Pancreas (tissue), 10 donors: Measurements from ENCODE around the gene WDR70. TPM values are rescaled to one million over a fixed set of nuclear protein-coding genes. Genes with fewer than 3 reads are reported as not detected.
A peak's percentile ranks its signal among the peaks of the same experiment; 100 is the strongest.
"Not testable (repeated sequence)": the region's sequence is repeated elsewhere in the genome, so short reads cannot be mapped to it uniquely, and the experiment has no call there.

Experiments used
- ATAC-seq, 4 donors: fragments of 200-7000 bp; cut with Tn5 transposase; one replicate each; pipeline versions ENCODE4 v1.8.0 to v1.9.1; 2020; ENCODE audit warnings: mild to moderate bottlenecking in 4 of 4, moderate library complexity in 4 of 4
- DNase-seq, 6 donors: peaks; one replicate each; pipeline ENCODE4 v3.0.0-alpha.2; 2020
- FAIRE-seq: peaks from 2 replicates; lab custom pipeline; 2012; peaks lifted over from hg19 to GRCh38; lab: Jason Lieb, UNC
- H3K27ac ChIP-seq, 4 donors: fragments of 200-600 bp; sonication (generic); 1 replicate in 3 of 4; 2 replicates in 1 of 4; pipeline versions ENCODE4 v1.5.0 to v1.8.0; 2020
- H3K27me3 ChIP-seq, 4 donors: fragments of 200-600 bp; one replicate each; pipeline ENCODE4 v1.8.0; 2021
- H3K36me3 ChIP-seq, 3 donors: fragments of 200-600 bp; sonication (generic) in 1 of 3; one replicate each; pipeline versions ENCODE4 v1.5.0 to v1.8.0; 2020 to 2021
- H3K4me1 ChIP-seq, 3 donors: fragments of 200-600 bp; one replicate each; pipeline ENCODE4 v1.8.0; 2021
- H3K4me3 ChIP-seq, 4 donors: fragments of 200-600 bp; sonication (generic) in 2 of 4; one replicate each; pipeline versions ENCODE4 v1.5.0 to v1.8.0; 2020 to 2021
- H3K9me3 ChIP-seq, 4 donors: fragments of 200-600 bp; one replicate each; pipeline ENCODE4 v1.8.0; 2021
- WGBS, 2 donors: extraction: QIAGEN DNeasy Blood & Tissue Kit; methylation state at CpG; one replicate each; pipeline ENCODE4 v1.1.7; 2013; 5-methylcytosine and 5-hydroxymethylcytosine counted together
- intact Hi-C, 3 donors: fragments of 100-400 bp; cut with DNase I; formaldehyde crosslinking; loops; one replicate each; pipeline versions ENCODE4 v1.11.1 to v1.14.2; 2022
- polyA plus RNA-seq, 2 donors: library from polyadenylated mRNA; stranded (reverse); fragments of 200-250 nt; gene quantifications; one replicate each; pipeline ENCODE4 v1.2.3, GENCODE V29; 2013
- total RNA-seq, 6 donors: library from RNA; stranded (reverse); fragmentation: NEBNext Ultra II Directional in 4 of 6; extraction: Animal tissue kit (Norgen Biotek cat#: 25700) in 4 of 6; gene quantifications; one replicate each; pipeline versions ENCODE4 v1.2.1 to v1.2.4, GENCODE V29; 2021 to 2023
- TF ChIP-seq, protein P1 (sequence below), 4 donors: fragments of 200-600 bp; sonication (generic) in 3 of 4; IDR thresholded peaks; one replicate each; pipeline versions ENCODE4 v1.5.0 to v1.8.0; 2021; ENCODE audit warnings: antibody characterized with exemption in 4 of 4
- donor health status: healthy with polysubstance abuse.
- donor health status: DM: no; HTN: no; CAD: no; lungs with moderate emphysema.
- donor health status: DM: no; HTN: no; CAD: no.
- donor health status: control.
- donor health status: control.
- donor health status: Bipolar disorder and iron deficiency.
- donor health status: DM: yes; HTN: yes; CAD: no.
- donor health status: DM: no; HTN: no; CAD: no.
- donor health status: DM: no; HTN: no; CAD: no.
- donor health status: DM: yes; HTN: yes; CAD: no.

The WDR70 gene
- total and polyA plus RNA-seq, 8 donors = 10.7 to 24.3 (median 15.6) TPM

DNA sequence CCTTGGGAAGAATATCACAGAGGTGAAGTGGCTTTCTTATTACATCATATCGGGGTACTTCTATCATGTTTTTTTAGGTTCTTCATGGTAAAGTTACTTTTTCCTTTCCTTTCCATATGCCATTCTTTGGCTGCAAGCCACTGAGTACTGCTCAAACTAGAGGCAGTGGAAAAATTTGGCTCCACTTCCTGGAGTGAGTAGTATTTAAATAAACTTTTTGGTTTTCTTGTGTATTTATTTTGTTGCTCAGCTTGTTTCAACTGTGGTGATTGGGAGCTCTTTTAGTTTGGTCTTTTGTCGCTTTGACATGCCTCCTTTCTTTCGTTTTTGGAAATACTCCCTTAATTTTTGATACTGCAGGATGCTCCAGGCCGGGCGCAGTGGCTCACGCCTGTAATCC is 69.8 kb downstream of the WDR70 start:
- H3K4me1 ChIP-seq = no peaks in the 10 kb centered on the region
- H3K27ac ChIP-seq = no peak overlapping the region
- intact Hi-C loops = no loop called here
- H3K9me3 ChIP-seq = no peaks in the 10 kb centered on the region
- ATAC-seq = no peak
- FAIRE-seq = no peak
- no peak for DNase-seq
- H3K36me3 ChIP-seq = no peaks in the 10 kb centered on the region
- WGBS, 2 donors = 96 to 99% methylated on average over 6 of the region's 6 CpGs
- no peak overlapping the region for H3K4me3 ChIP-seq
- H3K27me3 ChIP-seq = no peaks in the 10 kb centered on the region
- TF ChIP-seq, protein P1, sequence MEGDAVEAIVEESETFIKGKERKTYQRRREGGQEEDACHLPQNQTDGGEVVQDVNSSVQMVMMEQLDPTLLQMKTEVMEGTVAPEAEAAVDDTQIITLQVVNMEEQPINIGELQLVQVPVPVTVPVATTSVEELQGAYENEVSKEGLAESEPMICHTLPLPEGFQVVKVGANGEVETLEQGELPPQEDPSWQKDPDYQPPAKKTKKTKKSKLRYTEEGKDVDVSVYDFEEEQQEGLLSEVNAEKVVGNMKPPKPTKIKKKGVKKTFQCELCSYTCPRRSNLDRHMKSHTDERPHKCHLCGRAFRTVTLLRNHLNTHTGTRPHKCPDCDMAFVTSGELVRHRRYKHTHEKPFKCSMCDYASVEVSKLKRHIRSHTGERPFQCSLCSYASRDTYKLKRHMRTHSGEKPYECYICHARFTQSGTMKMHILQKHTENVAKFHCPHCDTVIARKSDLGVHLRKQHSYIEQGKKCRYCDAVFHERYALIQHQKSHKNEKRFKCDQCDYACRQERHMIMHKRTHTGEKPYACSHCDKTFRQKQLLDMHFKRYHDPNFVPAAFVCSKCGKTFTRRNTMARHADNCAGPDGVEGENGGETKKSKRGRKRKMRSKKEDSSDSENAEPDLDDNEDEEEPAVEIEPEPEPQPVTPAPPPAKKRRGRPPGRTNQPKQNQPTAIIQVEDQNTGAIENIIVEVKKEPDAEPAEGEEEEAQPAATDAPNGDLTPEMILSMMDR (IDR thresholded peaks at IDR 0.05) = no peak

- H3K36me3 ChIP-seq, intact Hi-C loops, ATAC-seq, FAIRE-seq, H3K27me3 ChIP-seq, H3K27ac ChIP-seq, H3K4me3 ChIP-seq, DNase-seq, H3K9me3 ChIP-seq, H3K4me1 ChIP-seq: not testable (repeated sequence)
- 98 to 99% methylated on average over 3 of the region's 3 CpGs for WGBS, 2 donors
Observed at GRCh38 chr5:37451991-37452390, 72.9 kb downstream of the WDR70 start.

DNA sequence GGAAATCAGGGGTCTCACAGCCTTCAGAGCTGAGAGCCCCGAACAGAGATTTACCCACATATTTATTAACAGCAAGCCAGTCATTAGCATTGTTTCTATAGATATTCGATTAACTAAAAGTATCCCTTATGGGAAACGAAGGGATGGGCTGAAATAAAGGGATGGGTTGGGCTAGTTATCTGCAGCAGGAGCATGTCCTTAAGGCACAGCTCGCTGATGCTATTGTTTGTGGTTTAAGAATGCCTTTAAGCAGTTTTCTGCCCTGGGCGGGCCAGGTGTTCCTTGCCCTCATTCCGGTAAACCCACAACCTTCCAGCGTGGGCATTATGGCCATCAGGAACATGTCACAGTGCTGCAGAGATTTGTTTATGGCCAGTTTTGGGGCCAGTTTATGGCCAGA is 74.1 kb downstream of the WDR70 start:
- H3K9me3 ChIP-seq, H3K27me3 ChIP-seq, H3K4me1 ChIP-seq, H3K27ac ChIP-seq, ATAC-seq, DNase-seq, intact Hi-C loops, H3K4me3 ChIP-seq, FAIRE-seq, H3K36me3 ChIP-seq: not testable (repeated sequence)
- 96 to 99% methylated on average over 6 of the region's 7 CpGs for WGBS, 2 donors

GRCh38 chr5:37454402-37455055 is 75.4 kb downstream of the WDR70 start:
- H3K27ac ChIP-seq, H3K9me3 ChIP-seq, H3K4me3 ChIP-seq, intact Hi-C loops, DNase-seq, H3K27me3 ChIP-seq, ATAC-seq, H3K36me3 ChIP-seq, H3K4me1 ChIP-seq: not testable (repeated sequence)
- WGBS, 2 donors = 95 to 100% methylated on average over 1 of the region's 1 CpG
- FAIRE-seq = peak; percentile 13

- H3K27ac ChIP-seq, DNase-seq, H3K4me3 ChIP-seq, H3K9me3 ChIP-seq, intact Hi-C loops, H3K27me3 ChIP-seq, H3K4me1 ChIP-seq, H3K36me3 ChIP-seq, FAIRE-seq: not testable (repeated sequence)
- peak in 2 of 4 donors; percentile 33 to 38 for ATAC-seq
- 92 to 93% methylated on average over 7 of the region's 7 CpGs for WGBS, 2 donors
Observed at GRCh38 chr5:37463191-37464051, 84.3 kb downstream of the WDR70 start.

GRCh38 chr5:37464581-37464980 is 85.5 kb downstream of the WDR70 start:
- FAIRE-seq, intact Hi-C loops, H3K27me3 ChIP-seq, H3K9me3 ChIP-seq, H3K36me3 ChIP-seq, H3K27ac ChIP-seq, H3K4me3 ChIP-seq, ATAC-seq, H3K4me1 ChIP-seq, DNase-seq: not testable (repeated sequence)
- WGBS, 2 donors = 79 to 80% methylated on average over 2 of the region's 2 CpGs

GRCh38 chr5:37469383-37469782 is 90.3 kb downstream of the WDR70 start:
- H3K4me3 ChIP-seq, FAIRE-seq, ATAC-seq, H3K4me1 ChIP-seq, intact Hi-C loops, H3K27ac ChIP-seq, H3K9me3 ChIP-seq, H3K36me3 ChIP-seq, H3K27me3 ChIP-seq, DNase-seq: not testable (repeated sequence)
- WGBS, 2 donors = 95 to 100% methylated on average over 1 of the region's 1 CpG
